Spleen (tissue), 7 donors: ENCODE measurements around the gene DTNA.

ENCODE experiments used
- POLR2AphosphoS5 ChIP-seq, 3 donors: sonication (generic); formaldehyde crosslinking; IDR thresholded peaks; one replicate each; pipeline ENCODE4 v1.5.1; 2017; ENCODE audit warnings: antibody characterized with exemption in 3 of 3
- TF ChIP-seq, protein P1 (sequence below), 11 experiments: fragments of 200-600 bp in 7 of 11; fragments of 450-650 bp in 4 of 11; sonication (generic) in 4 of 11; IDR thresholded peaks in 8 of 11; conservative IDR thresholded peaks in 3 of 11; 1 replicate in 7 of 11; 2 replicates in 4 of 11; pipeline versions ENCODE4 v1.4.0 to v1.8.0; 2016 to 2021; ENCODE audit warnings: antibody characterized with exemption in 11 of 11, inconsistent platforms in 4 of 11, mild to moderate bottlenecking in 1 of 11
- donor health status: DM: no; HTN: no; CAD: no; lungs with moderate emphysema.
- donor health status: DM: no; HTN: no; CAD: no.
- donor health status: DM: no; HTN: no; CAD: no.

DNA sequence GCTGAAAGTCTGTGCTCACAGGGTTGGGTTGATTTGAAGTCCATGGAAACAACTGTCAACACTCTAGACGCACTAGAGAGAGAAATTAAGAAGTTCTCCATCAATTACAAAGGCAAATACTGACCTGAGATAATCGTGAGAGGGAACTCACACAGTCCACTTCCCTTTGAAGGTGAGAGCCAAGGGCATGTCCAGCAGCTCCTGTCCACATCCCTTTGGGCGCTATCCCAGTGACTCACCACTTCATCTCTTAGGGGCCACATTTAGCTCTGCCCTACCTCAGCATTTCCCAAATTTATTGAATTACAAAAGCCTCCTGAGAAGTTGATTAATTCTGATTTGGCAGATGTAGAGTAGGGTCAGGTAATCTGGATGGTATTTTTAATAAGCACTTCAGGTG, 182.3 kb downstream of the DTNA start:
- no peak for TF ChIP-seq POLR2AphosphoS5 (IDR thresholded peaks at IDR 0.05)
- TF ChIP-seq, protein P1, sequence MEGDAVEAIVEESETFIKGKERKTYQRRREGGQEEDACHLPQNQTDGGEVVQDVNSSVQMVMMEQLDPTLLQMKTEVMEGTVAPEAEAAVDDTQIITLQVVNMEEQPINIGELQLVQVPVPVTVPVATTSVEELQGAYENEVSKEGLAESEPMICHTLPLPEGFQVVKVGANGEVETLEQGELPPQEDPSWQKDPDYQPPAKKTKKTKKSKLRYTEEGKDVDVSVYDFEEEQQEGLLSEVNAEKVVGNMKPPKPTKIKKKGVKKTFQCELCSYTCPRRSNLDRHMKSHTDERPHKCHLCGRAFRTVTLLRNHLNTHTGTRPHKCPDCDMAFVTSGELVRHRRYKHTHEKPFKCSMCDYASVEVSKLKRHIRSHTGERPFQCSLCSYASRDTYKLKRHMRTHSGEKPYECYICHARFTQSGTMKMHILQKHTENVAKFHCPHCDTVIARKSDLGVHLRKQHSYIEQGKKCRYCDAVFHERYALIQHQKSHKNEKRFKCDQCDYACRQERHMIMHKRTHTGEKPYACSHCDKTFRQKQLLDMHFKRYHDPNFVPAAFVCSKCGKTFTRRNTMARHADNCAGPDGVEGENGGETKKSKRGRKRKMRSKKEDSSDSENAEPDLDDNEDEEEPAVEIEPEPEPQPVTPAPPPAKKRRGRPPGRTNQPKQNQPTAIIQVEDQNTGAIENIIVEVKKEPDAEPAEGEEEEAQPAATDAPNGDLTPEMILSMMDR (IDR thresholded peaks at IDR 0.05 in 8 of 11, conservative IDR thresholded peaks at IDR 0.05 in 3 of 11), result no peak
